ENCODE measurements around the gene LRRC18.

Gene LRRC18

DNA sequence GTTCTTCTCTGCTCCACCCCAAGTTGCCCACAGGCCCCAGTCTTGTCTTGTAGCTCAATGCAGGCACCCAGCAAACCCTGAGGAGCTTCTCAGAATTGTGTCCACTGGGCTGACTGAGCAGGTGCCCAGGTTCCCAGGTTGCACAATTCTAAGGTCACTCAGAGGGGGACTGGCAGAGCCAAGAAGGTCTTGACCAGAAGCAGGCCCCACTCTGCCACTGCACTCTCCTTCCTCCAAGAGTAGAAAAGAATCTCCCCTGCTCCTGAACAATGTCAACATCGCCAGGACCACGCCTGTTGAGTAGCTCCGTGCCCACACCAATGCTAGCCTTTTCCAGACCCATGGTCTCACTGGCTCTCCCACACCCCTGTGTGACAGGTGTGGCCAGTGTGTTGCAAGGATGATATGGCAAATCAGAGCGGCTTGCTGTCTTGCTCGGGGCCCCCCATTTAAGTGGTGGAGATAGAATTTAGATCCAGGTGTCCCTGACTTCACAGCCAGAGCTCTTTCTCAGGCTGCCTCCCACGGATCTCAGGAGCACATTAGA is 577 bp downstream of the LRRC18 start:
- TF ChIP-seq PAX5 (IDR thresholded peaks at IDR 0.05; ENCODE audit: insufficient read depth, low read length, severe bottlenecking), result no peak
- TF ChIP-seq POLR2AphosphoS5 (IDR thresholded peaks at IDR 0.05; ENCODE audit: low read depth, low read length), result no peak
- no peak for TF ChIP-seq POLR2A (IDR thresholded peaks at IDR 0.05; ENCODE audit: low read depth, low read length)
- TF ChIP-seq TAF1 (IDR thresholded peaks at IDR 0.05; ENCODE audit: low read depth, low read length), result no peak
- TF ChIP-seq POU2F2 (IDR thresholded peaks at IDR 0.05; ENCODE audit: low read depth, low read length), result no peak
- TF ChIP-seq SPI1 (IDR thresholded peaks at IDR 0.05; ENCODE audit: low read depth, low read length), result no peak
- DNase-seq (ENCODE audit: insufficient read length, low spot score), result no peak
- FAIRE-seq, result no peak

- DNase-seq (ENCODE audit: insufficient read length, low spot score), result no peak
- TF ChIP-seq POLR2A (IDR thresholded peaks at IDR 0.05; ENCODE audit: low read depth, low read length) (no peak), POLR2AphosphoS5 (IDR thresholded peaks at IDR 0.05; ENCODE audit: low read depth, low read length) (no peak), SPI1 (IDR thresholded peaks at IDR 0.05; ENCODE audit: low read depth, low read length) (no peak), PAX5 (IDR thresholded peaks at IDR 0.05; ENCODE audit: insufficient read depth, low read length, severe bottlenecking) (no peak), TAF1 (IDR thresholded peaks at IDR 0.05; ENCODE audit: low read depth, low read length) (no peak), POU2F2 (IDR thresholded peaks at IDR 0.05; ENCODE audit: low read depth, low read length) (no peak)
Observed at GRCh38 chr10:48938281-48938680, 1.4 kb downstream of the LRRC18 start.

DNA sequence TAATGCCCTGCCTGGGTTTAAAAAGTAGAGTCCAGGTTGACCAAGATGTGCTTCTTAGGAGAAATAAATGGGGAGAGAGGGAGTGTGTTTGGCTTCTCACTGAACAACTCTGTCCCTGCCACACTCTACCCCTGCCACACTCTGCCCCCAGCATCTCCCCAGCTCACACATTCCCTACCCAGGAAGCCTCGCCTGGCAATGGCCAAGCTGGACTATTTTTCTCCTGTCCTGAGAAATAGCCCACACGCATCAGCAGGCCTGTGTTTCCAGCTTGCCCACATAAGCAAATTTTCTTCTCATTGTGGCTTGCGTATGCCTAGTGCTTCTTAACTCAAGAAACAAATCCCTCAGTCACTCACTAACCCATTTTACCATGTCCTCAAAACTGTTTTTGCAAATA is 1.8 kb downstream of the LRRC18 start:
- no peak for DNase-seq (ENCODE audit: insufficient read length, low spot score)
- no peak for FAIRE-seq
- no peak for TF ChIP-seq PAX5 (IDR thresholded peaks at IDR 0.05; ENCODE audit: insufficient read depth, low read length, severe bottlenecking)
- no peak for TF ChIP-seq TAF1 (IDR thresholded peaks at IDR 0.05; ENCODE audit: low read depth, low read length)
- TF ChIP-seq POLR2A (IDR thresholded peaks at IDR 0.05; ENCODE audit: low read depth, low read length), result no peak
- TF ChIP-seq POU2F2 (IDR thresholded peaks at IDR 0.05; ENCODE audit: low read depth, low read length), result no peak
- no peak for TF ChIP-seq SPI1 (IDR thresholded peaks at IDR 0.05; ENCODE audit: low read depth, low read length)
- no peak for TF ChIP-seq POLR2AphosphoS5 (IDR thresholded peaks at IDR 0.05; ENCODE audit: low read depth, low read length)

More at GRCh38 chr10:48938281-48938680, 1.4 kb downstream of the LRRC18 start:
- no peak for FAIRE-seq

DNA sequence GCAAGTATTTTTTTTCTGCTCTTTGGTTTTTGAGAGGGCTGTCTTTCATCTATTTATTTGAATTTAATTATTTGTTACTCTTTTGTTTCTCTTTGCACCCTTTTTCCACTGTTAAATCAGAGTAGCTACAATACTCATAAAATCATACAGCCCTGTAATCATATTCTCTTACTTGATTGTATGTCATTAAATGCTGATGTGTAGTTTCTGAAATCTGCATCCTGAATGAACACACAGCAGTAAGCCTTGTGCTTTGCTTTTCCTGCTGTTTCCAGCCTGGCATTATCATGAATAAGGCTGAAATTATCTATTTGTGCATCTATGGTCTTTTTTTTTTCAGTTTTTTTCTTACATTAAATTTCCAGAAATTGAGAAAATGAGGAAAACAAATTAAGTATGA is 4.1 kb downstream of the LRRC18 start:
- FAIRE-seq (no peak), DNase-seq (ENCODE audit: insufficient read length, low spot score) (no peak)
- TF ChIP-seq POU2F2 (IDR thresholded peaks at IDR 0.05; ENCODE audit: low read depth, low read length) (no peak), PAX5 (IDR thresholded peaks at IDR 0.05; ENCODE audit: insufficient read depth, low read length, severe bottlenecking) (no peak), POLR2AphosphoS5 (IDR thresholded peaks at IDR 0.05; ENCODE audit: low read depth, low read length) (no peak), TAF1 (IDR thresholded peaks at IDR 0.05; ENCODE audit: low read depth, low read length) (no peak), POLR2A (IDR thresholded peaks at IDR 0.05; ENCODE audit: low read depth, low read length) (no peak), SPI1 (IDR thresholded peaks at IDR 0.05; ENCODE audit: low read depth, low read length) (no peak)

- TF ChIP-seq POU2F2 (IDR thresholded peaks at IDR 0.05; ENCODE audit: low read depth, low read length), result no peak
- TF ChIP-seq POLR2A (IDR thresholded peaks at IDR 0.05; ENCODE audit: low read depth, low read length), result no peak
- no peak for TF ChIP-seq PAX5 (IDR thresholded peaks at IDR 0.05; ENCODE audit: insufficient read depth, low read length, severe bottlenecking)
- no peak for TF ChIP-seq SPI1 (IDR thresholded peaks at IDR 0.05; ENCODE audit: low read depth, low read length)
- TF ChIP-seq POLR2AphosphoS5 (IDR thresholded peaks at IDR 0.05; ENCODE audit: low read depth, low read length), result no peak
- no peak for TF ChIP-seq TAF1 (IDR thresholded peaks at IDR 0.05; ENCODE audit: low read depth, low read length)
- no peak for DNase-seq (ENCODE audit: insufficient read length, low spot score)
- FAIRE-seq, result no peak
Observed at GRCh38 chr10:48934672-48935501, 4.8 kb downstream of the LRRC18 start.

DNA sequence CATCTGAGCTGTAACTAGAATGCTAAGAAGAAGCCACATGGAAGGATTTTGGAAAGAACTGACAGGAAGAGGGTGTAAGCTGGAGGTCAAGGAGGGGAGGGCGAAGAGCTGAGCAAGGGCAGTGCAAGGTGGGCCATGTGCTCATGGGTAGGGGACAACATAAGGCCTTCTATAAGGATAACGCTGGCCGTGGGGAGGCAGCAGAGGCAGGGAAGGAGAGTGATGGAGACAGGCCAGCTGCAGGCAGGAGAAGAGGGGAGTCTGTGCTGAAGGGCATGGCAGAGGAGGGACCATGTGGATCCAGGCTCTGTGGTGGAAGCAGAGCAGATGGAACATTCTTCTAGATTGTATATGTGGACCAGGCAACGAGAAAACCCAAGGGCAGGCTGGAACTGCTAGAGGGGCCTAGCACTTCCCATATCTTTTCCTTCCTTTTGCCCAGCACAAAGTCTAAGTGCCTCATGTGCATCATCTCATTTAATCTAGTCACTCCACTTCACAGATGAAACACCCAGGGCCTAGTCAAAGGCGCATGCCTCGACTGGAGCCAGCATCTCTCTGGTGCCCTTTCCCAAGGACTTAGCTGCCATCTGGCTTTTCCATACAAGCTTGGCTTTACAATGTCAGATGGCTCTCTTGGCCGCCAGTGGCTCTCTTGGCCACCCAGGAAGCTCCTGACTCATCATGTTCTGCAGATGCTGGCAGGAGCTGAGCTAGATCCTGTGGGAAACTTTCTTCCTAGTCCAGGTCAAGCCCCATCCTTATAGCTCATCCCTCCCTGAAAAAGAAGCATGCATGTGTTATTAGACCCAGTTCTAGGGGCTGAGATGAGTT is 6.6 kb downstream of the LRRC18 start:
- DNase-seq (ENCODE audit: insufficient read length, low spot score), result no peak
- FAIRE-seq, result no peak
- TF ChIP-seq POU2F2 (IDR thresholded peaks at IDR 0.05; ENCODE audit: low read depth, low read length) (no peak), POLR2A (IDR thresholded peaks at IDR 0.05; ENCODE audit: low read depth, low read length) (no peak), TAF1 (IDR thresholded peaks at IDR 0.05; ENCODE audit: low read depth, low read length) (no peak), PAX5 (IDR thresholded peaks at IDR 0.05; ENCODE audit: insufficient read depth, low read length, severe bottlenecking) (no peak), SPI1 (IDR thresholded peaks at IDR 0.05; ENCODE audit: low read depth, low read length) (no peak), POLR2AphosphoS5 (IDR thresholded peaks at IDR 0.05; ENCODE audit: low read depth, low read length) (no peak)

DNA sequence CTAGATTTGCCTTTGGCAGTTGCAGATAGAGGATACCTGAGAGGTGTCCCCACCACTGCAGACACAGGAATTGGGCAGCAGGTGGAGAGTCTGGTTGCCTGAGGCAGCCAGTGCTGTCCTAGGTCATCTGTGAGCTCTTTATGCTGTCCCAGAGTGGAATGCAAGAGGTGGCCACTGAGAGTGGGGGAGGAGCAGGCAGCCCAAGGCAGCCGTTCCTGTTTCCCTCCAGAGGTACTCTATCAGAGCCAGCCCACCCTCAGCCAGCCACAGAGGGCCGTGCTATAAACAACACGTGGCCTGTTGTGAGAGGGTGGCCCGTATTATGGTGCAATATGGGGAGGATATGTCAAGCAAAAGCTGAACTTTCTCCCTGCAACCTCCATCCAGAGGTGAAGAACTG is 8.5 kb downstream of the LRRC18 start:
- DNase-seq (ENCODE audit: insufficient read length, low spot score), result no peak
- TF ChIP-seq SPI1 (IDR thresholded peaks at IDR 0.05; ENCODE audit: low read depth, low read length) (no peak), TAF1 (IDR thresholded peaks at IDR 0.05; ENCODE audit: low read depth, low read length) (no peak), POU2F2 (IDR thresholded peaks at IDR 0.05; ENCODE audit: low read depth, low read length) (no peak), POLR2AphosphoS5 (IDR thresholded peaks at IDR 0.05; ENCODE audit: low read depth, low read length) (no peak), PAX5 (IDR thresholded peaks at IDR 0.05; ENCODE audit: insufficient read depth, low read length, severe bottlenecking) (no peak), POLR2A (IDR thresholded peaks at IDR 0.05; ENCODE audit: low read depth, low read length) (no peak)
- FAIRE-seq, result no peak

GRCh38 chr10:48929413-48929990 is 10.1 kb downstream of the LRRC18 start:
- no peak for DNase-seq (ENCODE audit: insufficient read length, low spot score)
- no peak for FAIRE-seq
- no peak for TF ChIP-seq PAX5 (IDR thresholded peaks at IDR 0.05; ENCODE audit: insufficient read depth, low read length, severe bottlenecking)
- no peak for TF ChIP-seq POLR2AphosphoS5 (IDR thresholded peaks at IDR 0.05; ENCODE audit: low read depth, low read length)
- TF ChIP-seq POU2F2 (IDR thresholded peaks at IDR 0.05; ENCODE audit: low read depth, low read length), result no peak
- TF ChIP-seq SPI1 (IDR thresholded peaks at IDR 0.05; ENCODE audit: low read depth, low read length), result no peak
- no peak for TF ChIP-seq POLR2A (IDR thresholded peaks at IDR 0.05; ENCODE audit: low read depth, low read length)
- TF ChIP-seq TAF1 (IDR thresholded peaks at IDR 0.05; ENCODE audit: low read depth, low read length), result no peak

Measured in GM12891 (cell line).